ENCODE data around the gene PDE7B.

DNA sequence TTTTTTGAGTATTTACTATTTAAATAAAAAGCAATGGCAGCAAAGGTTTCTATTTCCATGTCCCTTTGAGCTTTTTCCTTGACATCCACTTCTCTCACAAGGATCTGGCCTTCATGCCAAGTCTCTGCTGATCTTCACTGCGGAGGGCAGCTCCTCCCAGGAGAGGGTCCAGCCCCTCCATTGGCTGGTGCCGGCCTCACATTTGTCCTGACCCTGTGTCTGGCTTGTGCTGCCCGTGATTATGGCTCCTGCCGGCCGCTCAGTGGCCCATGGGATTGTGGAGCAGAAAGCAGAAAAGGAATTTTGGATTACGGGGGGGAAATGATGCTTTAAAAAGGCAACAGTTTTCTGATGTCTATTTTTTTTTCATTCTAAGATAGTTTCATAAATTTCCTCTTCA is 31.2 kb upstream of the PDE7B start:
- TF ChIP-seq, protein P1, sequence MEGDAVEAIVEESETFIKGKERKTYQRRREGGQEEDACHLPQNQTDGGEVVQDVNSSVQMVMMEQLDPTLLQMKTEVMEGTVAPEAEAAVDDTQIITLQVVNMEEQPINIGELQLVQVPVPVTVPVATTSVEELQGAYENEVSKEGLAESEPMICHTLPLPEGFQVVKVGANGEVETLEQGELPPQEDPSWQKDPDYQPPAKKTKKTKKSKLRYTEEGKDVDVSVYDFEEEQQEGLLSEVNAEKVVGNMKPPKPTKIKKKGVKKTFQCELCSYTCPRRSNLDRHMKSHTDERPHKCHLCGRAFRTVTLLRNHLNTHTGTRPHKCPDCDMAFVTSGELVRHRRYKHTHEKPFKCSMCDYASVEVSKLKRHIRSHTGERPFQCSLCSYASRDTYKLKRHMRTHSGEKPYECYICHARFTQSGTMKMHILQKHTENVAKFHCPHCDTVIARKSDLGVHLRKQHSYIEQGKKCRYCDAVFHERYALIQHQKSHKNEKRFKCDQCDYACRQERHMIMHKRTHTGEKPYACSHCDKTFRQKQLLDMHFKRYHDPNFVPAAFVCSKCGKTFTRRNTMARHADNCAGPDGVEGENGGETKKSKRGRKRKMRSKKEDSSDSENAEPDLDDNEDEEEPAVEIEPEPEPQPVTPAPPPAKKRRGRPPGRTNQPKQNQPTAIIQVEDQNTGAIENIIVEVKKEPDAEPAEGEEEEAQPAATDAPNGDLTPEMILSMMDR (IDR thresholded peaks at IDR 0.05), result no peak
- no peak for TF ChIP-seq POLR2A (IDR thresholded peaks at IDR 0.05; ENCODE audit: low read depth)
